Endothelial cell of umbilical vein (primary cell): ENCODE results near the gene POLR3GL. TPM values are rescaled to one million over a fixed set of nuclear protein-coding genes. Genes with fewer than 3 reads are reported as not detected.

Experiments used
- BruUV-seq: library from RNA; stranded (reverse); fragments of 400-500 nt; replicated peaks from 2 replicates; lab custom pipeline; 2021; lab: Mats Ljungman, UMichigan
- CTCF ChIA-PET: fragments of 300-600, 350-600 bp; sonication (Branson Sonifier 250); formaldehyde crosslinking; loops from one replicate; lab custom pipeline; 2021; ENCODE audit warnings: antibody characterized with exemption, inconsistent platforms; lab: Charles Lee
- POLR2A ChIA-PET: fragments of 300-600, 350-600 bp; sonication (Branson Sonifier 250); formaldehyde crosslinking; loops from one replicate; lab custom pipeline; 2021; ENCODE audit warnings: antibody characterized with exemption, inconsistent platforms; lab: Charles Lee
- DNase-seq: peaks from one replicate; pipeline ENCODE4 v3.0.0-alpha.2; 2011; ENCODE audit warnings: low read depth, low spot score
- FAIRE-seq: peaks from 2 replicates; lab custom pipeline; 2011; peaks lifted over from hg19 to GRCh38; lab: Jason Lieb, UNC
- H2AFZ ChIP-seq: 2 replicates; pipeline ENCODE4 v1.6.0; 2012; ENCODE audit warnings: low read depth, low read length, control low read depth, inconsistent platforms
- H3K27ac ChIP-seq: 2 replicates; pipeline ENCODE4 v1.5.1; 2011; ENCODE audit warnings: low read depth, mild to moderate bottlenecking, control low read depth, low read length, moderate library complexity; ENCODE audit not compliant: insufficient read depth
- H3K27me3 ChIP-seq, 2 experiments: 2 replicates each; pipeline versions ENCODE4 v1.6.0 to v1.6.1; 2011; ENCODE audit warnings: low read length in 2 of 2, mixed read lengths in 1 of 2; ENCODE audit not compliant: control insufficient read depth in 2 of 2, insufficient read depth in 2 of 2
- H3K36me3 ChIP-seq, 2 experiments: 2 replicates in 1 of 2; 3 replicates in 1 of 2; pipeline ENCODE4 v1.5.1; 2011; ENCODE audit warnings: low read length in 2 of 2, mild to moderate bottlenecking in 1 of 2, moderate library complexity in 1 of 2; ENCODE audit not compliant: control insufficient read depth in 2 of 2, insufficient read depth in 2 of 2; ENCODE audit errors: extremely low read depth in 1 of 2
- H3K4me1 ChIP-seq: 3 replicates; pipeline ENCODE4 v1.5.1; 2011; ENCODE audit warnings: mild to moderate bottlenecking, low read length; ENCODE audit not compliant: control insufficient read depth, insufficient read depth; ENCODE audit errors: extremely low read depth
- H3K4me2 ChIP-seq: 2 replicates; pipeline ENCODE4 v1.6.1; 2011; ENCODE audit warnings: low read length, control low read depth, mixed read lengths; ENCODE audit not compliant: insufficient read depth
- H3K4me3 ChIP-seq, 3 experiments: fragments of 200-600 bp in 1 of 3; sonication (generic), shearing (Covaris generic) in 1 of 3; replicated peaks in 1 of 3; 2 replicates each; pipeline ENCODE4 v1.5.1; 2011 to 2016; ENCODE audit warnings: control low read depth in 3 of 3, low read length in 3 of 3, mild to moderate bottlenecking in 2 of 3, inconsistent platforms in 1 of 3, low read depth in 1 of 3, moderate library complexity in 1 of 3; ENCODE audit not compliant: insufficient read depth in 1 of 3
- H3K79me2 ChIP-seq: 2 replicates; pipeline ENCODE4 v1.6.0; 2012; ENCODE audit warnings: low read length, inconsistent platforms; ENCODE audit not compliant: control insufficient read depth, insufficient read depth
- H3K9ac ChIP-seq: replicated peaks from 2 replicates; pipeline ENCODE3; 2011; ENCODE audit warnings: low read length, control low read depth; ENCODE audit not compliant: insufficient read depth; ENCODE audit errors: extremely low read depth
- H3K9me1 ChIP-seq: replicated peaks from 3 replicates; pipeline ENCODE4 v1.6.0; 2011; ENCODE audit warnings: mild to moderate bottlenecking, low read length; ENCODE audit not compliant: control insufficient read depth, insufficient read depth; ENCODE audit errors: extremely low read depth
- H3K9me3 ChIP-seq: replicated peaks from 2 replicates; pipeline ENCODE4 v1.5.1; 2012; ENCODE audit warnings: low read length, inconsistent platforms; ENCODE audit not compliant: control insufficient read depth, insufficient read depth
- H4K20me1 ChIP-seq: replicated peaks from 2 replicates; pipeline ENCODE3; 2011; ENCODE audit warnings: mild to moderate bottlenecking, low read length; ENCODE audit not compliant: control insufficient read depth, insufficient read depth; ENCODE audit errors: extremely low read depth
- EZH2 ChIP-seq: IDR thresholded peaks from 2 replicates; pipeline ENCODE4 v1.6.1; 2012; ENCODE audit warnings: borderline replicate concordance, low read depth, mild to moderate bottlenecking, moderate library complexity, low read length, inconsistent platforms; ENCODE audit not compliant: severe bottlenecking
- FOS ChIP-seq: IDR thresholded peaks from 2 replicates; pipeline ENCODE4 v1.6.1; 2011; ENCODE audit warnings: mild to moderate bottlenecking, low read length, moderate library complexity, borderline replicate concordance; ENCODE audit not compliant: insufficient read depth
- GATA2 ChIP-seq: IDR thresholded peaks from 2 replicates; pipeline ENCODE4 v1.7.0; 2011; ENCODE audit warnings: low read depth, mild to moderate bottlenecking, moderate library complexity, mixed read lengths, low read length; ENCODE audit not compliant: insufficient read length, insufficient read depth
- JUN ChIP-seq: IDR thresholded peaks from 2 replicates; pipeline ENCODE4 v1.6.1; 2011; ENCODE audit warnings: borderline replicate concordance, low read depth; ENCODE audit not compliant: insufficient read length, insufficient read depth
- MYC ChIP-seq: IDR thresholded peaks from one replicate; pipeline ENCODE4 v1.6.1; 2011; ENCODE audit warnings: mild to moderate bottlenecking, low read depth, low read length
- POLR2A ChIP-seq: IDR thresholded peaks from 2 replicates; pipeline ENCODE4 v1.6.1; 2012; ENCODE audit warnings: low read depth, mild to moderate bottlenecking, control low read depth, low read length
- POLR2AphosphoS5 ChIP-seq: IDR thresholded peaks from 2 replicates; pipeline ENCODE4 v1.6.1; 2012; ENCODE audit warnings: low read depth, mild to moderate bottlenecking, control low read depth, low read length, moderate library complexity; ENCODE audit not compliant: insufficient read depth
- dilution Hi-C: fragments of 300-500 bp; cut with MboI; formaldehyde crosslinking; loops from one replicate; pipeline ENCODE4 v1.15.0; 2019; ENCODE audit warnings: low sequenced_read_pairs; ENCODE audit not compliant: extremely low pct_ligation_motif_present
- intact Hi-C: fragments of 100-400 bp; cut with micrococcal nuclease; formaldehyde crosslinking; loops from one replicate; pipeline ENCODE4 v1.10.0; 2022
- polyA plus RNA-seq, 4 experiments: library from polyadenylated mRNA; depleted of rRNA in 3 of 4; stranded (reverse) in 3 of 4; unstranded in 1 of 4; fragments of >200 nt; gene quantifications; 2 replicates each; pipeline versions ENCODE4 v1.2.1 to v1.2.3, GENCODE V29; 2011 to 2012; ENCODE audit warnings: missing spikeins in 1 of 4
- total RNA-seq: library from RNA; stranded (reverse); gene quantifications from 2 replicates; pipeline ENCODE4 v1.2.3, GENCODE V29; 2021
- TF ChIP-seq, protein P1 (sequence below), 2 donors: IDR thresholded peaks; 1 replicate in 1 of 2; 2 replicates in 1 of 2; pipeline ENCODE4 v1.5.1; 2011; ENCODE audit warnings: low read length in 2 of 2, mild to moderate bottlenecking in 2 of 2, moderate library complexity in 2 of 2, control low read depth in 1 of 2, inconsistent platforms in 1 of 2, low read depth in 1 of 2; ENCODE audit not compliant: insufficient read depth in 1 of 2; ENCODE audit errors: extremely low read depth in 1 of 2
- TF ChIP-seq, protein P2 (sequence below): IDR thresholded peaks from 2 replicates; pipeline ENCODE4 v1.6.1; 2011; ENCODE audit not compliant: insufficient read depth, insufficient read length

The POLR3GL gene
- total and polyA plus RNA-seq, 2 donors (not counting 3 experiments of a cell fraction or from before 2014, with no cell fraction given) = 12.4 to 15.3 TPM

DNA sequence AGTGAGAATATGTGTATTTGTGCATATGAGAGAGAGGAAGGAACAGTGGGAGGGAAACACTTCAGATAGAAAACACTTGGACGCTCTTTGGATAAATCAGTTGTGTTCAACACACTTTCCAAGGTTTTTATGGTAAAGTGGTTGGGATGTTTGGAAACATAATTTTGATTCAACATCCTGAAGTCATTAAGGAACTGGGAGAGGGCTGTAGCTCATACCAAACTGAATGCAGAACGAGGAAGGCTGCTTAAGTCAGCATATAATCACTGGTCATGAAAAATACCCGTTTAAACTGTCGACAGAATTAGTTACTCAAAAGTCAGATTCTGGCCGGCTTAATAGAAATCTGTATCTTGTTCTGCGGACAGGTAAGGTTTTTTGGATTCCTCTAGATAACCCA is 21.6 kb upstream of the POLR3GL start:
- CTCF ChIA-PET = interaction anchor here (1.0 kb wide), 2 partner anchors 15 to 34 kb away, joined by 3 to 4 read pairs; partner anchors contain the start of gene RBM8A
- H3K27ac ChIP-seq = no peak overlapping the region
- H3K4me2 ChIP-seq = no peak overlapping the region
- intact Hi-C loops (no loop called here), dilution Hi-C loops (no loop called here)
- H2AFZ ChIP-seq = no peak overlapping the region
- TF ChIP-seq GATA2 (no peak), FOS (no peak), JUN (no peak), POLR2A (no peak), POLR2AphosphoS5 (no peak), MYC (no peak), EZH2 (no peak)
- TF ChIP-seq, protein P1, sequence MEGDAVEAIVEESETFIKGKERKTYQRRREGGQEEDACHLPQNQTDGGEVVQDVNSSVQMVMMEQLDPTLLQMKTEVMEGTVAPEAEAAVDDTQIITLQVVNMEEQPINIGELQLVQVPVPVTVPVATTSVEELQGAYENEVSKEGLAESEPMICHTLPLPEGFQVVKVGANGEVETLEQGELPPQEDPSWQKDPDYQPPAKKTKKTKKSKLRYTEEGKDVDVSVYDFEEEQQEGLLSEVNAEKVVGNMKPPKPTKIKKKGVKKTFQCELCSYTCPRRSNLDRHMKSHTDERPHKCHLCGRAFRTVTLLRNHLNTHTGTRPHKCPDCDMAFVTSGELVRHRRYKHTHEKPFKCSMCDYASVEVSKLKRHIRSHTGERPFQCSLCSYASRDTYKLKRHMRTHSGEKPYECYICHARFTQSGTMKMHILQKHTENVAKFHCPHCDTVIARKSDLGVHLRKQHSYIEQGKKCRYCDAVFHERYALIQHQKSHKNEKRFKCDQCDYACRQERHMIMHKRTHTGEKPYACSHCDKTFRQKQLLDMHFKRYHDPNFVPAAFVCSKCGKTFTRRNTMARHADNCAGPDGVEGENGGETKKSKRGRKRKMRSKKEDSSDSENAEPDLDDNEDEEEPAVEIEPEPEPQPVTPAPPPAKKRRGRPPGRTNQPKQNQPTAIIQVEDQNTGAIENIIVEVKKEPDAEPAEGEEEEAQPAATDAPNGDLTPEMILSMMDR (IDR thresholded peaks at IDR 0.05; ENCODE audit: extremely low read depth in 1 of 2, insufficient read depth in 1 of 2, low read depth in 1 of 2, low read length in 2 of 2) = no peak
- TF ChIP-seq, protein P2, sequence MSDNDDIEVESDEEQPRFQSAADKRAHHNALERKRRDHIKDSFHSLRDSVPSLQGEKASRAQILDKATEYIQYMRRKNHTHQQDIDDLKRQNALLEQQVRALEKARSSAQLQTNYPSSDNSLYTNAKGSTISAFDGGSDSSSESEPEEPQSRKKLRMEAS = no peak
- H3K36me3 ChIP-seq = peaks cover 0 to 3% of the 10 kb centered on the region in 2 experiments
- no peaks in the 10 kb centered on the region for H3K9me1 ChIP-seq
- H3K4me1 ChIP-seq = no peaks in the 10 kb centered on the region
- no peaks in the 10 kb centered on the region for H3K27me3 ChIP-seq
- H4K20me1 ChIP-seq = no peaks in the 10 kb centered on the region
- no peak for FAIRE-seq
- no peaks in the 10 kb centered on the region for H3K9me3 ChIP-seq
- no TSS peak for BruUV-seq
- H3K79me2 ChIP-seq = peaks cover 9% of the 10 kb centered on the region
- H3K9ac ChIP-seq = no peak overlapping the region
- POLR2A ChIA-PET = no interaction called here
- H3K4me3 ChIP-seq = no peak overlapping the region
- no peak for DNase-seq
